Neural cell (in vitro differentiated cells): ENCODE measurements around the gene THADA. TPM values are rescaled to one million over a fixed set of nuclear protein-coding genes. Genes with fewer than 3 reads are reported as not detected.

Source experiments
- H2AFZ ChIP-seq: fragments of 200-600, 300-800 bp; sonication (generic), shearing (Covaris generic); 2 replicates; pipeline ENCODE4 v1.6.0; 2014; ENCODE audit warnings: low read depth, mild to moderate bottlenecking, antibody characterized with exemption, low read length, moderate library complexity
- H3F3A ChIP-seq: fragments of 200-600 bp; shearing (Covaris generic); 2 replicates; pipeline ENCODE4 v1.6.1; 2016; ENCODE audit warnings: mild to moderate bottlenecking, moderate library complexity, mixed read lengths, antibody characterized with exemption, low read length; ENCODE audit not compliant: insufficient read depth, poor library complexity, severe bottlenecking
- H3K27ac ChIP-seq: fragments of 200-600, 300-800 bp; sonication (generic), shearing (Covaris generic); 2 replicates; pipeline ENCODE4 v1.5.1; 2014; ENCODE audit warnings: mild to moderate bottlenecking, low read length, moderate library complexity
- H3K27me3 ChIP-seq: fragments of 300-800, 200-600 bp; sonication (generic), shearing (Covaris generic); 2 replicates; pipeline ENCODE4 v1.6.0; 2014; ENCODE audit warnings: mild to moderate bottlenecking, low read depth, low read length, moderate library complexity; ENCODE audit not compliant: insufficient read depth
- H3K36me3 ChIP-seq: fragments of 300-800, 200-600 bp; sonication (generic), shearing (Covaris generic); 2 replicates; pipeline ENCODE4 v1.5.1; 2014; ENCODE audit warnings: mild to moderate bottlenecking, antibody characterized with exemption, low read length, moderate library complexity; ENCODE audit not compliant: insufficient read depth
- H3K4me2 ChIP-seq: fragments of 300-800, 200-600 bp; sonication (generic), shearing (Covaris generic); 2 replicates; pipeline ENCODE4 v1.6.0; 2014; ENCODE audit warnings: mild to moderate bottlenecking, low read length
- H3K4me3 ChIP-seq: fragments of 300-800, 200-600 bp; sonication (generic), shearing (Covaris generic); 2 replicates; pipeline ENCODE4 v1.5.1; 2014; ENCODE audit warnings: mild to moderate bottlenecking, low read length, moderate library complexity
- H3K79me2 ChIP-seq: fragments of 200-600 bp; shearing (Covaris generic); replicated peaks from 2 replicates; pipeline ENCODE4 v1.6.0; 2014; ENCODE audit warnings: mild to moderate bottlenecking, low read length, moderate library complexity; ENCODE audit not compliant: insufficient read depth
- H3K9ac ChIP-seq: fragments of 300-800, 200-600 bp; sonication (generic), shearing (Covaris generic); 2 replicates; pipeline ENCODE4 v1.6.1; 2016; ENCODE audit warnings: mild to moderate bottlenecking, low read length, mixed read lengths
- H3K9me2 ChIP-seq: fragments of 200-600 bp; shearing (Covaris generic); 2 replicates; pipeline ENCODE4 v1.6.1; 2016; ENCODE audit warnings: mild to moderate bottlenecking, low read length, mixed read lengths; ENCODE audit not compliant: insufficient read depth
- H3K9me3 ChIP-seq: fragments of 200-600, 300-800 bp; sonication (generic), shearing (Covaris generic); 2 replicates; pipeline ENCODE4 v1.6.1; 2016; ENCODE audit warnings: mild to moderate bottlenecking, mixed run types, low read length, moderate library complexity, mixed read lengths
- H4K20me1 ChIP-seq: fragments of 200-600 bp; shearing (Covaris generic); 2 replicates; pipeline ENCODE4 v1.6.1; 2016; ENCODE audit warnings: mild to moderate bottlenecking, mixed run types; ENCODE audit not compliant: insufficient read depth
- EP300 ChIP-seq: fragments of 450-650 bp; conservative IDR thresholded peaks from 2 replicates; pipeline ENCODE4 v1.6.1; 2014; ENCODE audit warnings: antibody characterized with exemption, mild to moderate bottlenecking, moderate library complexity; ENCODE audit not compliant: poor library complexity, severe bottlenecking
- EZH2 ChIP-seq: fragments of 200-600, 300-800 bp; shearing (Covaris generic), sonication (generic); IDR thresholded peaks from 2 replicates; pipeline ENCODE4 v1.6.1; 2014; ENCODE audit warnings: antibody characterized with exemption, low read length, borderline replicate concordance, mild to moderate bottlenecking; ENCODE audit not compliant: insufficient read depth, poor library complexity, severe bottlenecking
- MXI1 ChIP-seq: fragments of 450-650 bp; conservative IDR thresholded peaks from 2 replicates; pipeline ENCODE4 v1.6.1; 2014; ENCODE audit warnings: antibody characterized with exemption, mild to moderate bottlenecking; ENCODE audit not compliant: poor library complexity, severe bottlenecking
- POLR2AphosphoS5 ChIP-seq: IDR thresholded peaks from 2 replicates; pipeline ENCODE4 v1.6.1; 2012
- RAD21 ChIP-seq: fragments of 450-650 bp; conservative IDR thresholded peaks from 2 replicates; pipeline ENCODE4 v1.6.1; 2014; ENCODE audit warnings: antibody characterized with exemption, mild to moderate bottlenecking, moderate library complexity
- SMC3 ChIP-seq: fragments of 450-650 bp; conservative IDR thresholded peaks from 2 replicates; pipeline ENCODE4 v1.6.1; 2014; ENCODE audit warnings: antibody characterized with exemption, mild to moderate bottlenecking, moderate library complexity; ENCODE audit not compliant: poor library complexity
- TAF1 ChIP-seq: IDR thresholded peaks from 2 replicates; pipeline ENCODE4 v1.6.1; 2012; ENCODE audit warnings: low read depth
- polyA plus RNA-seq: library from polyadenylated mRNA; depleted of rRNA; stranded (reverse); fragments of >200 nt; gene quantifications from 2 replicates; pipeline ENCODE4 v1.2.3, GENCODE V29; 2014
- TF ChIP-seq, protein P1 (sequence below): fragments of 450-650 bp; IDR thresholded peaks from 2 replicates; pipeline ENCODE4 v1.5.1; 2014; ENCODE audit warnings: antibody characterized with exemption, mild to moderate bottlenecking, moderate library complexity; ENCODE audit not compliant: poor library complexity, severe bottlenecking
- TF ChIP-seq, protein P2 (sequence below): IDR thresholded peaks from 2 replicates; pipeline ENCODE4 v1.6.1; 2012; ENCODE audit warnings: borderline replicate concordance

Gene THADA
- polyA plus RNA-seq, 1 donor from 2014 or later: 8.5 TPM

DNA sequence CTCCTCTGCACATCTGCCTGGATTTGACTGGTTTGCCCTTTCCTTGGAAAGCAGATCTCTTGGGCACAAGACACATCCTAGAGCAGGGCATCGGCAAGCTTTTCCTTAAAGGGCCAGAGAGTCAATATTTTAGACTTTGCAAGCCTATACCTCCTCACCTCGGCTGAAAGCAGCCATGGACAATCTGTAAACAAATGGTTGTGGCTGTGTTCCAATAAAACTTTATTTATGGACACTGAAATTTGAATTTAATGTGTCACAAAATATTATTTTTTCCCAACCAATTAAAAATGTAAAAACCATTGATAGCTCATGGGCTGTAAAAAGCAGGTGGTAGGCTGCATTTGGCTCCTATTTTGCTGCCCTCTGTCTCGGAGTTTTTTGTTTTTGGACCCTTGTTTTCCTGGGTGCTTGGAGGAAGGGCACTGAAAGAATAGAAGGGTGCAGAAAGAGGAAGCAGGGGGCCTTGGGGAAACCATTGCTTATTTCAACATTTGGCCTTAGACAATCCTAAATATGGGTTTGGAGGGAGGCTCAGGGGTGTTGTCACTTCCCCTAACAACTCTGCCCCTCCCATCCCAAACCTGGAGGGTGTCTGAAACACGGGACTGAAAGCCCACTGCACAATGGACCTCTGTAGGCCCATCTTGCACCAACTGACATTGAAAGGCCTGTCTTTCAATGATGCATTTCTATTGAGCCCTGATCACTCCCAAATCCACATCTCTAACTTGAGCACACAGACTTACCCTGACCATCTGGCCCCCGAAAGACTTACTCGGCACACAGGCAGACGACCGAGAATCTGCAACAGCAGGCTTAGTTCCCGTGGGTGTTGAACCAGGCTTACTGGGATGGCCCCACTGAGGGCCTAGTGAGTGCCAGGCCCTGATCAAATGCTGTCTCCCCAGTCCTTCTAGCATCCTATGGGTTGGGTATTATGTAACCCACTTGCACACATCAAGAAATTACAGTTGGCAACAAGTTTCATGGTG lies 362.3 kb downstream of the THADA start:
- Histone ChIP-seq H2AFZ (no peak overlapping the region), H3K4me3 (no peak overlapping the region), H3K36me3 (no peaks in the 10 kb centered on the region), H3K27me3 (no peaks in the 10 kb centered on the region), H3F3A (no peaks in the 10 kb centered on the region), H3K4me2 (no peak overlapping the region), H3K9ac (no peak overlapping the region), H3K27ac (no peak overlapping the region), H3K9me2 (no peaks in the 10 kb centered on the region), H4K20me1 (no peaks in the 10 kb centered on the region), H3K9me3 (no peaks in the 10 kb centered on the region), H3K79me2 (no peaks in the 10 kb centered on the region)
- no peak for TF ChIP-seq RAD21

DNA sequence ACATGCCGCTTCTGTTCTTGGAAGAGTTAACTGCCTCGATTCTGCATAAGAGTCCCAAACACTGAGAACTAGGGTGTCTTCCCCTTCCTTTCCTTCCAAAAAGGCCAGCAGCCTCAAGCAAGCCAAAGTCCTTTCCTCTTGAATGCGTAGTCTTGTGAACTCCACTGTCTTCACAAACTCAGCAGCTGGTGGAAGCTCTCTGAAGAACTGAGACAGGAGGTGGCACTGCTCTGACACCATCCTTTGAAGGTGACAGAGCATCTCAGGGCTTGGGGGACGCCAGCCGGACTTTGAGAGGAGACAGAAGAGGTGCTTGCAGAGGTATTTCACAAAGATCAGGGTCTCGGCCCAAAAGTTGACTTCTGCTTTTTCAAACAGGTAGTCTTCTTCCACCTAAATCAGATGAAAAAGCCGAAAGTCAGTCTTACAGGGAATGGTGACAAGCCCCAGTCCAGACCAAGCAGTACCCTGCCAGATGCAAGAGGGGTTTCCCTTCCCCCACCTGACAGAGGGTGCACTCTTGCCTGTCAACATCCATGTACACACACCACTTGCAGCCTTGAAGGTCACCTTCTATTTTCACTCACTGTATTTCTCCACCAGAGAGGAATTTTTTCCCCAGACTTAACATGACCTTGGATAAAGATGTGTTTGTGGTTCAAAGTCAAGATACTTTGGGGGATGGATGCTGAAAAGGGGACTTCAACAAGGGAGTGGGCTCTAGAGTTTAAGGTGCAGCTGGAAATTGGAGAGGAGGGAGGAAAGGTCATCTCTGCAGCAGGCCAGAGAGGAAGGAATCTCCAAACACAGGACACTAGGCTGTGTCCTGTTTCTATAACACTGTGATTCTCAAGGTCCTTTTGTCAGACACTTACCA lies 364.6 kb downstream of the THADA start:
- no peak overlapping the region for H3K4me2 ChIP-seq
- no peaks in the 10 kb centered on the region for H4K20me1 ChIP-seq
- H3K27ac ChIP-seq: no peak overlapping the region
- no peaks in the 10 kb centered on the region for H3K9me2 ChIP-seq
- no peaks in the 10 kb centered on the region for H3K36me3 ChIP-seq
- H3F3A ChIP-seq: no peaks in the 10 kb centered on the region
- TF ChIP-seq EP300 (no peak), POLR2AphosphoS5 (no peak), TAF1 (no peak), MXI1 (no peak), EZH2 (no peak), SMC3 (no peak), RAD21 (no peak)
- TF ChIP-seq, protein P1, sequence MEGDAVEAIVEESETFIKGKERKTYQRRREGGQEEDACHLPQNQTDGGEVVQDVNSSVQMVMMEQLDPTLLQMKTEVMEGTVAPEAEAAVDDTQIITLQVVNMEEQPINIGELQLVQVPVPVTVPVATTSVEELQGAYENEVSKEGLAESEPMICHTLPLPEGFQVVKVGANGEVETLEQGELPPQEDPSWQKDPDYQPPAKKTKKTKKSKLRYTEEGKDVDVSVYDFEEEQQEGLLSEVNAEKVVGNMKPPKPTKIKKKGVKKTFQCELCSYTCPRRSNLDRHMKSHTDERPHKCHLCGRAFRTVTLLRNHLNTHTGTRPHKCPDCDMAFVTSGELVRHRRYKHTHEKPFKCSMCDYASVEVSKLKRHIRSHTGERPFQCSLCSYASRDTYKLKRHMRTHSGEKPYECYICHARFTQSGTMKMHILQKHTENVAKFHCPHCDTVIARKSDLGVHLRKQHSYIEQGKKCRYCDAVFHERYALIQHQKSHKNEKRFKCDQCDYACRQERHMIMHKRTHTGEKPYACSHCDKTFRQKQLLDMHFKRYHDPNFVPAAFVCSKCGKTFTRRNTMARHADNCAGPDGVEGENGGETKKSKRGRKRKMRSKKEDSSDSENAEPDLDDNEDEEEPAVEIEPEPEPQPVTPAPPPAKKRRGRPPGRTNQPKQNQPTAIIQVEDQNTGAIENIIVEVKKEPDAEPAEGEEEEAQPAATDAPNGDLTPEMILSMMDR: no peak
- TF ChIP-seq, protein P2, sequence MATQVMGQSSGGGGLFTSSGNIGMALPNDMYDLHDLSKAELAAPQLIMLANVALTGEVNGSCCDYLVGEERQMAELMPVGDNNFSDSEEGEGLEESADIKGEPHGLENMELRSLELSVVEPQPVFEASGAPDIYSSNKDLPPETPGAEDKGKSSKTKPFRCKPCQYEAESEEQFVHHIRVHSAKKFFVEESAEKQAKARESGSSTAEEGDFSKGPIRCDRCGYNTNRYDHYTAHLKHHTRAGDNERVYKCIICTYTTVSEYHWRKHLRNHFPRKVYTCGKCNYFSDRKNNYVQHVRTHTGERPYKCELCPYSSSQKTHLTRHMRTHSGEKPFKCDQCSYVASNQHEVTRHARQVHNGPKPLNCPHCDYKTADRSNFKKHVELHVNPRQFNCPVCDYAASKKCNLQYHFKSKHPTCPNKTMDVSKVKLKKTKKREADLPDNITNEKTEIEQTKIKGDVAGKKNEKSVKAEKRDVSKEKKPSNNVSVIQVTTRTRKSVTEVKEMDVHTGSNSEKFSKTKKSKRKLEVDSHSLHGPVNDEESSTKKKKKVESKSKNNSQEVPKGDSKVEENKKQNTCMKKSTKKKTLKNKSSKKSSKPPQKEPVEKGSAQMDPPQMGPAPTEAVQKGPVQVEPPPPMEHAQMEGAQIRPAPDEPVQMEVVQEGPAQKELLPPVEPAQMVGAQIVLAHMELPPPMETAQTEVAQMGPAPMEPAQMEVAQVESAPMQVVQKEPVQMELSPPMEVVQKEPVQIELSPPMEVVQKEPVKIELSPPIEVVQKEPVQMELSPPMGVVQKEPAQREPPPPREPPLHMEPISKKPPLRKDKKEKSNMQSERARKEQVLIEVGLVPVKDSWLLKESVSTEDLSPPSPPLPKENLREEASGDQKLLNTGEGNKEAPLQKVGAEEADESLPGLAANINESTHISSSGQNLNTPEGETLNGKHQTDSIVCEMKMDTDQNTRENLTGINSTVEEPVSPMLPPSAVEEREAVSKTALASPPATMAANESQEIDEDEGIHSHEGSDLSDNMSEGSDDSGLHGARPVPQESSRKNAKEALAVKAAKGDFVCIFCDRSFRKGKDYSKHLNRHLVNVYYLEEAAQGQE: no peak
- no peak overlapping the region for H2AFZ ChIP-seq
- no peak overlapping the region for H3K9ac ChIP-seq
- H3K4me3 ChIP-seq: no peak overlapping the region
- peaks cover 20% of the 10 kb centered on the region for H3K27me3 ChIP-seq
- H3K9me3 ChIP-seq: no peaks in the 10 kb centered on the region
- H3K79me2 ChIP-seq: no peaks in the 10 kb centered on the region
